Suppressor macrophage (primary cell): ENCODE measurements around the gene CREBBP.

Experiments used
- DNase-seq, 4 experiments: peaks; one replicate each; pipeline ENCODE4 v3.0.0-alpha.2; 2020 to 2022

CREBBP gene

DNA sequence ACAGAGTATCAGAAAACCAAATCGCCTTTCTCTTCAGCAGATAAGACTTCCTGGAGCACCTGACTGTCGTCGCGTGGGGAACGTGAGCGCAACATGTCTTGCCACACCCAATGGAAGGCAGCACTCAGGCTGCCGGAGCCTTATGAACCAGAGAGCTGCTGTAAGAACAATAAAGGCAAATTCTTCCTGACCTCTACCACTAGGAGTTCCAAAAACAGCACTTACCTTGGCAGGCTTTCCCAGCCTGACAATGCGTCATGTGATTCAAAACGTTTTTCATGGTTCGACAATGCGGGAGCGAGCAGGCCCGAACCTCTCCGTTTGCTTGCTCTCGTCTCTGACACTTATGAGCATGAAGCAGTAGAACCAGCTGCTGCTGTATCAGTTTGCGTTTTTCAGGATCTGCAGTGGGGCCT is 87.3 kb downstream of the CREBBP start:
- DNase-seq: no peak

DNA sequence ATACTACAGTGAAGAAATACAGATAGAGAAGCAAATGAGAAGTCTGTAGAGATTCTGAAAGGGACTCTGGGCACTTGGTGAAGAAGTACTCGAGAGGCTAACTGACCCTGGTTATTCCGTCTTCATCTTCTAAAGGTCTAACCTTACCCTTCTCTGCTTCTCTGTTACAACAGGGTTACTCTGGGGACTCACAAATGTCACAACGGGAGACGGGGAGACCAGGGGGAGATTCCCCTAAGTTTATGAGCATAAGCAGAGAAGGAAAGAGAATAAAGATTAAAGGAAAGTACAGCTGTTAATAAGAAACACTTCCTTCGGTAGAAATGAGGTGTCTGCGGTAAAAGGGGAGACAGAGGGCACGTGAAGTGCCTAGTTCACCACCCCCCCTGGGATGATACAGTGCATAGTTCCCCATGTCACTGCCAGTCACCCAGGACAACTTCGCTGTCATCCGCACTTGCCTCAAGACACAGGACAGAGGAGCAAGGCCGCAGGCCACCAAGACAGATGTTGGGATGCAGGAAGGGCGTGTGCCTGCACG is 88.0 kb downstream of the CREBBP start:
- no peak for DNase-seq

DNA sequence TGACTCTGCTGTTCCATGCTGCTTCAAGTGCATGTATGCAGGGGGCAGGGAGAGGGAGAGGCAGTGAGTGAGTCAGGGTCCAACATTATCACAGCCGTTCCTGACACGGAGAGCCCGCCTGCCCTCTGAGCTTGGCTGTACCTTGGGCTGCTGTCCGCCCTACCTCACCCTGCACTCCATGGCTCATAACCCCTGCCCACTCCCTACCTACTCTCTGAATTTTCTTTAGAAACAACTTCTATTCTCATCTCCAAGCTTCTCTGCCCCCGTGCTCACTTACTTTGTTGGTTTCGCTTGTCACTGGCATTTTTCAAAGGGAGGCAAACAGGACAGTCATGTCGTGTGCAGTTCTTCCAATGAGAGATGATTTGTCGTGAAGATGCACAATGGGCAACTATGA is 88.8 kb downstream of the CREBBP start:
- DNase-seq: no peak

DNA sequence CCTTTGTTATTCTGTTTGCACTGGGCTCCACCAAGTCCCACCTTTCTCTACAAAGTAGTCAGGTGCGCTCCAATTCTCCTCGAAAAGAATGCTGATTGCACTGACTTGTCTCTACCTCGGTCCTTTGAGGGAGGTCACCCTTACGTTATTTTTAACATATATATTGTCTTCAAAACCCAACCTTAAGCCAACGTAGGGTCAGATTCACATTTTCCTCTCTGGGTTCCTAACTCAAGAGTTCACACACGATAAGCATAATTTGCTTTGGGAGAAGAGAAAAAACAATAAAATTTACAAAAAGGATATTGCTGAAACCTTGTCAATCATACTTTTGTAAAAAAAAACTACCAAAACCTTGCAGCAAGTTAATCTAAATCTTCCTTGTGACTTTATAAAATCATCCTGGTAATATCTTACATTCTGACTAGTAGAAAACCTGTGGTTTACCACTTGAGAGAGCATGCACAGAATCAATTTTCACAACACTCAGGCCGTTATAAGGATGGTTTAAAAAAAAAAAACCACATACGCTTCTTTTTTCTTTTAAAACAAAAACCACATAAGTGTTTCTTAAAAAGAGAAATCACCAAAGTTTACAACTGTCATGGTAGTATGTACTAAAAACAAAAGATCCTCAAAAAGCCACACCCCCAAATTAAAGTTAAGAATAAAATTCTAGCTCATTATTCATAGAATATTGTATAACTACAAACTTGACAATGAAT is 91.0 kb downstream of the CREBBP start:
- DNase-seq: no peak

GRCh38 chr16:3788711-3789374 is 91.7 kb downstream of the CREBBP start:
- DNase-seq: no peak

DNA sequence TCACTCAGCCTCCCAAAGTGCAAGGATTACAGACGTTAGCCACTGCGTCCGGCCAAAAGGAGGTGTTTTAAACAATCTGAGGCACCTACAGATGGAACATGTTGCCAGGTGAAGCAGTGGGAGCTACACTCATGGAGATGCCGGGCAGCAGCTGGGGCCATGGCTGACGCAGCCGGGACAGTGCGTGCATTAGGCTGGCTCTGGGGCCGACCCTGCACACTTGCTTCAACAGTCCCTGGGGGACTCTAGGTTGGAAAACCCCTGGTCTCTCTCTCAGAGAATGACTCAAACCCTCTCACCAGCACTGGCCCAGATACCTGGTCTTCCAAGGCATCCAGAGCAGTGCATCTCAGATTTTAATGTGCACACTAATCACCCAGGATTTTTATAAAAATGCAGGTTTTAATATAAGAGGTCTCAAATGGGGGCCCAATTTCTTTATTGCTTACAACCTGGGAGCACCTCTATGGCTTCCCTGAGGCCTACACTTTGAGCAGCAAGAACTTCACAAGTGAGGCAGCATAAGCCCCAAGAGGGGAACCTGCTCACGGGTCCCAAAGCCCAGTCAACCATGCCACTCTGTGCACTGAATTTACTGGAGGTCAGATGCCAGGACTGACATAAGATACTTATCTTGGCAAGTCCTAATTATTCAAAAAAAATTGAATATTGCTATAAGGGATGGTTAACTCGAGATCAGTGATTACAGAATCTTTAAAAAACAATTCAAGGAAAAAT is 92.4 kb downstream of the CREBBP start:
- DNase-seq: no peak

- DNase-seq: no peak
Measured at GRCh38 chr16:3785413-3785812, 95.1 kb downstream of the CREBBP start.

DNA sequence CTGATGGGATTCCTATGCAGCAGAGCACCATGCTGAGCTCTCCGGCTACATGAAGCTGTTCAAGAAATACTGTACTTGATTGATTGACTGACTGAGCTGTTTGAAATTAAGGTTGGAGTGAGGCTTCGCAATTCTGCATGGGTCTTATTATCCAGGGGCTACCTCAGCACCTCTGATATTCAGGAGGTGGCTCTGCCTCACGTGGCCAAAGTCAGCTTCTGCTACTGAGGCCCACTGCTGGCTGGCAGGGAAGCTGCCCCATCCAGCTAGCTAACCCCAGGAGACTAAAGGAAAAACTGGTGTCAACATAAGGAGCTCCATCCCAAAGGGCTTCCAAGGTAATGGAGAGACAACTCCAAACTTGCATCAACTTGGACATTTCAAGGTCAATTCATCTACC is 97.0 kb downstream of the CREBBP start:
- DNase-seq: no peak

GRCh38 chr16:3782566-3782965 is 97.9 kb downstream of the CREBBP start:
- no peak for DNase-seq

GRCh38 chr16:3781421-3781820 is 99.1 kb downstream of the CREBBP start:
- no peak for DNase-seq

DNA sequence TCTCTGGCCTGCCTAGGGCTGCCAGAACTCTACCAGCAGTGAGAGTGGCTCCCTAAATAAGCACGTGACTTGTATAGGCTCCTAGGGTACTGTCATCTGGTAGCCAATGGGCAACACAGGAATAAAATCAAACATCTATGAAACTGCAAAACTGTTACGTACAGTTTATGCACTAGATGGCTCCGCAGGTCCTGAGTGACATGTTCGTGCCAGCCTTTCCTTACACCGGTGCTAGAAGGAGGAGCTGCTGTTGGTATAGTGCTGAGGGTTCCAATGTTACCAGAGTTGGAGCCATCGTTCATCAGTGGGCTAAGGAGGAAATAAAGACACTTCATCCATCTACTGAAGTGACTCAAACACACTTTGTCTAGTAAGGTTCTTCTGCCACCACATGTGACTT is 99.9 kb downstream of the CREBBP start:
- peak in 3 of 4 experiments; percentile 7 to 31 (median 30) for DNase-seq

- no peak for DNase-seq
Measured at GRCh38 chr16:3776316-3776715, 104.2 kb downstream of the CREBBP start.

DNA sequence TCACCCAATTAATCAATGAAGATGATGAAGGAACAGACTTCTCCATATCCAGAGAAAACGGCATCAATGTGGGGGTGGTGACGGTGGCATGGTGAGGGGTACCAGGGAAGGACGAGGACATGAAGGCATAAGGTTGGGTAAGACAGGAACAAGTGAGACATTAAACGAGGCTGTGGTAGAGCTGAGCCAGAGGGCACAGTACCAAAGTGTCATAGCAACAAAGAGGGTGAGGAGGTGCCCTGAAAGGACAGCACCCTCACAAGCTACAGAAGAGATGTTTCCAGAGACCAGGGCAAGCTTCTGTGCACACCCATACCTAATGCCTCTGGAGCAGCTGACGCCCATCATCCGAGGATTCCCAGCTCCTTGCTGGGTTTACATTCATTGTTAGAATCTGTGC is 105.7 kb downstream of the CREBBP start:
- no peak for DNase-seq

GRCh38 chr16:3774156-3774767 is 106.3 kb downstream of the CREBBP start:
- DNase-seq: no peak

DNA sequence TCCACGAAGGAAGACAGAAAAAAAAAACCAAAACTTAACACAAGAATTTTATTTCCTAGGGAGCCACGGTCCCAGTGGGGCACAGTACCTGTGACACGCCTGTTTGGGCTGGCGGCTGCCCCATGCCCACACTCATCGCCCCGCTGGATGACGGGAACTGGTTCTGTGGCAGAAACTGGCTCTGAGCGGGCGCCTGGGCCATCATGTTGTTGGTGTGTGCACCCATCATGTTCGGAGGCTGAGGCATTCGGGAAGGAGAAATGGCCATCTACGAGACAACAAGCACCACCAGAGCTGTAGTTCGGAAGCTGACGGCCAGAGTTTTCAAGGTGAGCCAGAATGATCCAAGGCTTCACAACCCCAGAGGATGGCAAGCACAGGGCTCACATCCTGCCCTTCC is 106.8 kb downstream of the CREBBP start:
- DNase-seq: no peak

DNA sequence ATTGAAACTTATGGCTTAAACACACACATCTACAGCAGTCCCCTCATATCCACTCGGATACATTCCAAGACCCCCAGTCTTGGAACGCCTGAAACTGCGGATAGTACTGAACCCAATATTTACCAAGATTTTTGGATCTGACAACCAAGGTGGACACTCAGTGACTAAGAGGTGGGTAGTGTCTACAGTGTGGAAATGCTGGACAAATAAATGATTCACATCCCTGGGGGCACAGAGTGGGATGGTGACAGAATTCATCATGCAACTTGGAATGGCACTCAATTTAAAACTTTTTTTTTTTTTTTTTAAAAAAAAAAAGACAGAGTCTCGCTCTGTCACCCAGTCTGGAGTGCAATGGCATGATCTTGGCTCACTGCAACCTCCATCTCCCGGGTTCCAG is 109.0 kb downstream of the CREBBP start:
- no peak for DNase-seq

- DNase-seq: no peak
Measured at GRCh38 chr16:3770530-3770929, 110.0 kb downstream of the CREBBP start.

DNA sequence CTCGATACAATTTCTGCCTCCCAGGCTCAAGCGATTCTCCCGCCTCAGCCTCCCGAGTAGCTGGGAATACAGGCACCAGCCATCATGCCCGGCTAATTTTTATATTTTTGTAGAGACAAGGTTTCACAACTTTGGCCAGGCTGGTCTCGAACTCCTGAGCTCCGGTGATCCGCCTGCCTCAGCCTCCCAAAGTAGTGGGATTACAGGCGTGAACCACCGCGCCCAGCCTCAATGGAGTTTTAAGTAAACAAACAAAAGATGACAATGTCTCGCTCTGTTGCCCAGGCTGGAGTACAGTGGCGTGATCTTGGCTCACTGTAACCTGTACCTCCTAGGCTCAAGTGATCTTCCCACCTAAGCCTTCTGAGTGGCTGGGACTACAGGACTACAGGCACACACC is 110.6 kb downstream of the CREBBP start:
- DNase-seq: no peak

GRCh38 chr16:3769013-3769412 is 111.5 kb downstream of the CREBBP start:
- DNase-seq: no peak

DNA sequence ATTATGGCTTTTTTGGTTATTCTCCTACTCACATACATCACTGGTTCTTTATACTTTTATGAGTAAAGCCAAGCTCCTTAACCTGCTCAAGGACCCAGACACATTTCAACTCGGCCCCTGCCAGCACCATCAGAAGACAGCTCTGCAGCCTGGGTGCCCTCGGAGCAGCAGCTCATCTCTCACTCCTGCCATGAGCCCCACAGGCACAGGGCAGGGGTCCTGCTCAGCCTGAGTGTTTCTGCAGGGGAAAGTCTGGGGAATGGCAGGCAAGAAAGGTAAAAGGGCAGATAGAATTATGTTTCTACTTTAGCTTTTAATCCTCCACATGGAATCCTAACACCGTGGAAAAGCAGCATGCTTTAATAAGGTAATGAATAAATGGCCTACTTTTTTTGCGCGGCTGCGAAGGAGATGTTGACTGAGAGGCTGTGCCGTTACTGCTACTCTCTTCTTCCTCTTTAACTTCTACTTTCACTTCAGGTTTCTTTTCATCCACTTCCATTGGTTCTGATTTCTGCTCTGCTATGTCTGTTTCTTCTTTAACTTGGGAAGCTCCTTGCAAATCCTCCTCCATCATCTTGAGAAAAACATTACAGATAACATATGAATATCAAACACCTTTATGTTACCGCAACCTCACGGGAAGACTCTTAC is 113.1 kb downstream of the CREBBP start:
- peak; percentile 2 to 55 (median 27) for DNase-seq

DNA sequence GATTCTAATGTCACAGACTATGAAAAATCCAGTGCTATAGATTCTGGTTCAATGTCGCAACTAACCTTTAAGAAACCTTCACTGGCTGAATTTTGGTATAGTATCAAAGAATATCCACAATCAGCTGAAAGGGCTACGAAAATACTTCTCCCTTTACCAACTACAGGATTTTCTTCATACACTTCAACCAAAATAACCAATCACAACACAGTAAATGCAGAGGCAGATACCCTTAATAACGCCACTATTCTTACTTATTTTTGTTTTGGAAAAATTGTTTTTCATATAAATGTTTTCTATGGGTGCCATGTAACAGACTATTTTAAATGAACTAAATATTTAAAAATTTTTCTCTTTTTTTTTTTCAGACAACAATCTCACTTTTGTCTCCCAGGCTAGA is 114.3 kb downstream of the CREBBP start:
- DNase-seq: no peak

DNA sequence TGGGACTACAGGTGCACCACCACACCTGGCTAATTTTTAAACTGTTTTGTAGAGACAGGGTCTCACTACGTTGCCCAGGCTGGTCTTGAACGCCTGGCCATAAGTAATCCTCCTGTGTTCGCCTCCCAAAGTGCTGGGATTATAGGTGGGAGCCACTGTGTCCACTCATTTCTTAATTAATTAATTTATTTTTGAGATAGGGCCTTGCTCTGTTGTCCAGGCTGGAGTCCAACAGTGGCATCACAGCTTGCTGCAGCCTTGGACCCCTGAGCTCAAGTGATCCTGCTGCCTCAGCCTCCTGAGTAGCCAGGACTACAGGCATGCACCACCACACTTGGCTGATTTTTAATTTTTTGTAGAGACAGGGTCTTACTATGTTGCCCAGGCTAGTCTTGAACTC is 116.1 kb downstream of the CREBBP start:
- DNase-seq: no peak
